B cell (primary cell): ENCODE measurements around the gene COX20. TPM values are rescaled to one million over a fixed set of nuclear protein-coding genes. Genes with fewer than 3 reads are reported as not detected.

Experiments used
- ATAC-seq: fragments of 200-7000 bp; cut with Tn5 transposase; one replicate; pipeline ENCODE4 v1.10.0; 2021; ENCODE audit warnings: low read depth, mild to moderate bottlenecking, moderate number of reproducible peaks, moderate library complexity
- CTCF ChIA-PET: fragments of 350-600 bp; sonication (Branson Sonifier 250); formaldehyde crosslinking; loops from one replicate; lab custom pipeline; 2021; ENCODE audit warnings: antibody characterized with exemption, inconsistent platforms; lab: Charles Lee
- POLR2A ChIA-PET: fragments of 350-600 bp; sonication (Branson Sonifier 250); formaldehyde crosslinking; loops from one replicate; lab custom pipeline; 2021; ENCODE audit warnings: antibody characterized with exemption; lab: Charles Lee
- DNase-seq: peaks from one replicate; pipeline ENCODE4 v3.0.0; 2013
- H2AFZ ChIP-seq: 2 replicates; pipeline ENCODE4 v1.6.1; 2012; ENCODE audit warnings: mild to moderate bottlenecking, low read depth, low read length; ENCODE audit not compliant: insufficient read depth, poor library complexity, severe bottlenecking
- H3K27ac ChIP-seq, 2 donors: 1 replicate in 1 of 2; 2 replicates in 1 of 2; pipeline ENCODE4 v1.5.1; 2012 to 2013; ENCODE audit warnings: low read length in 2 of 2, mild to moderate bottlenecking in 2 of 2, moderate library complexity in 1 of 2
- H3K27me3 ChIP-seq, 4 experiments: fragments of 200-600 bp in 1 of 4; sonication (generic) in 1 of 4; replicated peaks in 1 of 4; 1 replicate in 2 of 4; 2 replicates in 2 of 4; pipeline versions ENCODE4 v1.6.1 to v1.7.0; 2013 to 2016; ENCODE audit warnings: low read length in 3 of 4, mild to moderate bottlenecking in 2 of 4, mixed read lengths in 1 of 4, moderate library complexity in 1 of 4; ENCODE audit not compliant: insufficient read depth in 4 of 4, control insufficient read depth in 3 of 4; ENCODE audit errors: control extremely low read depth in 1 of 4
- H3K36me3 ChIP-seq, 2 experiments: replicated peaks in 1 of 2; 1 replicate in 1 of 2; 2 replicates in 1 of 2; pipeline versions ENCODE4 v1.6.1 to v1.7.1; 2013; ENCODE audit warnings: low read length in 1 of 2; ENCODE audit not compliant: insufficient read depth in 2 of 2, control insufficient read depth in 1 of 2; ENCODE audit errors: control extremely low read depth in 1 of 2, extremely low read depth in 1 of 2
- H3K4me1 ChIP-seq, 2 donors: fragments of 200-600 bp in 1 of 2; sonication (generic) in 1 of 2; 1 replicate in 1 of 2; 2 replicates in 1 of 2; pipeline versions ENCODE4 v1.5.1 to v1.6.1; 2013 to 2017; ENCODE audit warnings: low read length in 2 of 2; ENCODE audit not compliant: control insufficient read depth in 2 of 2, insufficient read depth in 2 of 2
- H3K4me2 ChIP-seq: replicated peaks from 2 replicates; pipeline ENCODE3; 2012; ENCODE audit warnings: mild to moderate bottlenecking, low read depth, low read length; ENCODE audit not compliant: poor library complexity, severe bottlenecking
- H3K4me3 ChIP-seq, 5 experiments: fragments of 200-600 bp in 1 of 5; sonication (generic) in 1 of 5; 1 replicate in 3 of 5; 2 replicates in 2 of 5; pipeline versions ENCODE4 v1.5.1 to v1.7.0; 2011 to 2016; ENCODE audit warnings: low read length in 4 of 5, mild to moderate bottlenecking in 4 of 5, low read depth in 2 of 5, control low read depth in 1 of 5, moderate library complexity in 1 of 5; ENCODE audit not compliant: insufficient read depth in 1 of 5; ENCODE audit errors: control extremely low read depth in 1 of 5, extremely low read depth in 1 of 5
- H3K79me2 ChIP-seq: fragments of 200-600 bp; sonication (generic); one replicate; pipeline ENCODE4 v1.6.0; 2016; ENCODE audit warnings: low read length; ENCODE audit not compliant: control insufficient read depth, insufficient read depth
- H3K9ac ChIP-seq: fragments of 200-600 bp; sonication (generic); 2 replicates; pipeline ENCODE4 v1.6.1; 2017; ENCODE audit warnings: mild to moderate bottlenecking, low read length, moderate library complexity
- H3K9me3 ChIP-seq, 3 donors: one replicate each; pipeline versions ENCODE4 v1.6.1 to v1.7.1; 2013; ENCODE audit warnings: low read length in 2 of 3; ENCODE audit not compliant: control insufficient read depth in 2 of 3, insufficient read depth in 1 of 3; ENCODE audit errors: control extremely low read depth in 1 of 3
- H4K20me1 ChIP-seq: 2 replicates; pipeline ENCODE4 v1.6.0; 2012; ENCODE audit warnings: mild to moderate bottlenecking, low read length; ENCODE audit not compliant: insufficient read depth, control insufficient read depth, poor library complexity, severe bottlenecking
- H3K27ac Mint-ChIP-seq: one replicate; pipeline ENCODE4 v1.8.0; 2021; ENCODE audit warnings: mixed read lengths
- H3K27me3 Mint-ChIP-seq: one replicate; pipeline ENCODE4 v1.8.0; 2021; ENCODE audit warnings: mixed read lengths
- H3K4me1 Mint-ChIP-seq: one replicate; pipeline ENCODE4 v1.8.0; 2021; ENCODE audit warnings: mixed read lengths
- H3K4me3 Mint-ChIP-seq: one replicate; pipeline ENCODE4 v1.8.0; 2021; ENCODE audit warnings: mixed read lengths
- H3K9me3 Mint-ChIP-seq: one replicate; pipeline ENCODE4 v1.8.0; 2022; ENCODE audit warnings: mixed read lengths; ENCODE audit not compliant: insufficient read depth
- CTCF ChIP-seq: fragments of 200-600 bp; IDR thresholded peaks from one replicate; pipeline ENCODE4 v1.8.0; 2022; ENCODE audit warnings: antibody characterized with exemption, mild to moderate bottlenecking
- EZH2 ChIP-seq: IDR thresholded peaks from 2 replicates; pipeline ENCODE4 v1.6.1; 2012; ENCODE audit warnings: borderline replicate concordance, low read depth, mild to moderate bottlenecking, moderate library complexity, low read length; ENCODE audit not compliant: insufficient read depth, poor library complexity, severe bottlenecking
- WGBS: methylation state at CpG from one replicate; pipeline ENCODE4 v1.1.5; 2013; ENCODE audit warnings: missing lambda C conversion rate; ENCODE audit not compliant: insufficient coverage; 5-methylcytosine and 5-hydroxymethylcytosine counted together
- intact Hi-C: fragments of 100-400 bp; cut with micrococcal nuclease; formaldehyde crosslinking; loops from one replicate; pipeline ENCODE4 v1.10.0; 2022
- polyA plus RNA-seq: library from polyadenylated mRNA; depleted of rRNA; stranded (reverse); fragments of >200 nt; gene quantifications from 2 replicates; pipeline ENCODE4 v1.2.3, GENCODE V29; 2012
- total RNA-seq, 2 donors: library from RNA; stranded (reverse); fragments of 120-200 nt in 1 of 2; gene quantifications; 1 replicate in 1 of 2; 2 replicates in 1 of 2; pipeline versions ENCODE4 v1.2.3 to v1.2.4, GENCODE V29; 2013 to 2022

The COX20 gene
- total and polyA plus RNA-seq, 2 donors (not counting 1 experiment from before 2014, with no cell fraction given), result 24.7 to 35.7 TPM

GRCh38 chr1:244865028-244865371 lies 29.5 kb downstream of the COX20 start:
- Mint-ChIP-seq H3K4me3 (peak overlapping the region; percentile 87), H3K27ac (peak overlapping the region; percentile 98), H3K9me3 (no peaks in the 10 kb centered on the region), H3K27me3 (no peaks in the 10 kb centered on the region), H3K4me1 (peaks cover 33% of the 10 kb centered on the region)
- Histone ChIP-seq H4K20me1 (peaks cover 35% of the 10 kb centered on the region), H3K36me3 (peaks cover 0 to 18% of the 10 kb centered on the region in 2 experiments), H3K4me2 (peak overlapping the region; percentile 77), H3K27ac (peak overlapping the region; percentile 98 to 99), H3K4me1 (peaks cover 28 to 29% of the 10 kb centered on the region in 2 donors), H3K9me3 (no peaks in the 10 kb centered on the region), H3K27me3 (no peaks in the 10 kb centered on the region), H2AFZ (peak overlapping the region; percentile 82), H3K4me3 (peak overlapping the region; percentile 82 to 99 (median 98)), H3K79me2 (peaks cover 38% of the 10 kb centered on the region), H3K9ac (peak overlapping the region; percentile 100)
- DNase-seq (no peak), ATAC-seq (no peak)
- TF ChIP-seq CTCF (no peak), EZH2 (no peak)
- intact Hi-C loops, result loop anchor here (2.0 kb wide), 1 partner anchor 64 kb away; no protein-coding TSS in a partner anchor
- ChIA-PET CTCF (interaction anchor here (0.6 to 6.6 kb wide), 8 partner anchors 30 to 177 kb away, joined by 3 to 70 read pairs (median 14); partner anchors contain the start of gene COX20), POLR2A (interaction anchor here (1.2 to 6.5 kb wide), 5 partner anchors 29 to 106 kb away, joined by 4 to 135 read pairs (median 7); partner anchors contain the start of gene COX20)
- WGBS, result 24% methylated on average over 9 of the region's 9 CpGs

GRCh38 chr1:244865820-244866219 lies 30.4 kb downstream of the COX20 start:
- intact Hi-C loops, result loop anchor here (2.0 kb wide), 1 partner anchor 65 kb away; no protein-coding TSS in a partner anchor
- TF ChIP-seq EZH2 (no peak), CTCF (no peak)
- H3K9me3 Mint-ChIP-seq, result no peaks in the 10 kb centered on the region
- no peak for ATAC-seq
- H3K4me1 ChIP-seq, result peaks cover 20 to 21% of the 10 kb centered on the region in 2 donors
- H3K27ac ChIP-seq, result no peak overlapping the region
- peaks cover 30% of the 10 kb centered on the region for H3K79me2 ChIP-seq
- CTCF ChIA-PET, result interaction anchor here (1.0 to 6.6 kb wide), 4 partner anchors 31 to 177 kb away, joined by 3 to 70 read pairs (median 40); partner anchors contain the start of gene COX20
- DNase-seq, result no peak
- no peak overlapping the region for H3K27ac Mint-ChIP-seq
- no peaks in the 10 kb centered on the region for H3K9me3 ChIP-seq
- no peaks in the 10 kb centered on the region for H3K27me3 ChIP-seq
- no peak overlapping the region for H3K9ac ChIP-seq
- H3K27me3 Mint-ChIP-seq, result no peaks in the 10 kb centered on the region
- peak overlapping the region; percentile 77 for H3K4me2 ChIP-seq
- peaks cover 24% of the 10 kb centered on the region for H3K4me1 Mint-ChIP-seq
- H3K4me3 Mint-ChIP-seq, result no peak overlapping the region
- peaks cover 0 to 10% of the 10 kb centered on the region in 2 experiments for H3K36me3 ChIP-seq
- peaks cover 27% of the 10 kb centered on the region for H4K20me1 ChIP-seq
- H2AFZ ChIP-seq, result peak overlapping the region; percentile 82
- POLR2A ChIA-PET, result interaction anchor here (1.2 to 6.5 kb wide), 3 partner anchors 30 to 105 kb away, joined by 4 to 135 read pairs (median 105); partner anchors contain the start of gene COX20
- WGBS, result no CpG with 5 or more reads among the region's 3 CpGs
- H3K4me3 ChIP-seq, result no peak overlapping the region
